ENCODE results near the gene BID.

GRCh38 chr22:17807086-17807485, 32.8 kb upstream of the BID start:
- no peak for TF ChIP-seq EZH2phosphoT487 (IDR thresholded peaks at IDR 0.05; ENCODE audit: borderline replicate concordance, low read depth, low read length)
- TF ChIP-seq, protein P1, sequence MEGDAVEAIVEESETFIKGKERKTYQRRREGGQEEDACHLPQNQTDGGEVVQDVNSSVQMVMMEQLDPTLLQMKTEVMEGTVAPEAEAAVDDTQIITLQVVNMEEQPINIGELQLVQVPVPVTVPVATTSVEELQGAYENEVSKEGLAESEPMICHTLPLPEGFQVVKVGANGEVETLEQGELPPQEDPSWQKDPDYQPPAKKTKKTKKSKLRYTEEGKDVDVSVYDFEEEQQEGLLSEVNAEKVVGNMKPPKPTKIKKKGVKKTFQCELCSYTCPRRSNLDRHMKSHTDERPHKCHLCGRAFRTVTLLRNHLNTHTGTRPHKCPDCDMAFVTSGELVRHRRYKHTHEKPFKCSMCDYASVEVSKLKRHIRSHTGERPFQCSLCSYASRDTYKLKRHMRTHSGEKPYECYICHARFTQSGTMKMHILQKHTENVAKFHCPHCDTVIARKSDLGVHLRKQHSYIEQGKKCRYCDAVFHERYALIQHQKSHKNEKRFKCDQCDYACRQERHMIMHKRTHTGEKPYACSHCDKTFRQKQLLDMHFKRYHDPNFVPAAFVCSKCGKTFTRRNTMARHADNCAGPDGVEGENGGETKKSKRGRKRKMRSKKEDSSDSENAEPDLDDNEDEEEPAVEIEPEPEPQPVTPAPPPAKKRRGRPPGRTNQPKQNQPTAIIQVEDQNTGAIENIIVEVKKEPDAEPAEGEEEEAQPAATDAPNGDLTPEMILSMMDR (conservative IDR thresholded peaks at IDR 0.05; ENCODE audit: low read length), result no peak

Measured in OCI-LY7 (cell line).